HG03558 (cell line): Measurements from ENCODE around the gene LST1.

Experiments
- ATAC-seq: cut with Tn5 transposase; IDR thresholded peaks from one replicate; pipeline ENCODE4 v1.9.1; 2021; ENCODE audit warnings: moderate number of reproducible peaks; ENCODE audit not compliant: unreplicated experiment; ENCODE audit errors: extremely low read depth

The LST1 gene

DNA sequence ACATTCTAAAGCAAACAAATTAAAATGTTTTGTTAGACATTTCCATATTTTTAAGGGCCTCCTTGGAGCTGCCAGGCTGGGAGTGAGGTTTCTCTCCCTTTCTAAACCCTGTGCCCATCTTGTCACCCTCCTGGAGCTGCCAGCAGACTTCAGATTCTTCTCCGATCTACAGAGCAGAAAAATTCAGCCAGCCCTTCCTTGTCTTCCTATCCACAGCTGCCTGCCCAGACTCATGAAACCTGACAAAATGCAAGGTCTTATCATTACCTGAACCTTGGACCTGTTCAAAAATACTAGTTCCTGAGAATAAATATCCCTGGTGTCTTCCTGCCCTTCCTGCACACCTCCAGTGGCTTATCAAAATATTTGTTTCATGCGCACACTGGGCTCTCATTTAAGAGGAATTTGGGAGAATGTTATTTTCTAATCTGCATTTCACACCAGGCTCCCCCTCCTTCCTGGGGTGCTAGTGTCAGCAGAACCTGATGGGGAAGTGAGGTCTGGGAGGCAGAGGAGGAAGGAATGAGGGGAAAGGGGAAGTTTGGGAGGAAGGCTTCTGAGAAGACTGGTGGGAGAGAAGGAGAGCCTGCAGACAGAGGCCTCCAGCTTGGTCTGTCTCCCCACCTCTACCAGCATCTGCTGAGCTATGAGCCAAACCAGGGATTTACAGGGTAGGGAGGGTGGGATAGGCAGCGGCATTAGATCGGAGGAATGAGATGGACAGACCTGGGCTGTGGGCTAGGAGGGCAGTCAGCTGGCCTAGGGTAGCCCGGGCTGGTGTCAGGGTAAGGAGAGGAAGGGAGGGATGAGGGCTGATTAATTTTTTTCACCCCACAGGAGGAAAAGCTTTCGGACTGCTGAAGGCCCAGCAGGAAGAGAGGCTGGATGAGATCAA lies 28.9 kb downstream of the LST1 start, which contains the start of gene AIF1:
AIF1 (plus strand) TSS at position 551 of the 895 bp plus-strand sequence; CDS start at position 647, 96 bp downstream.
- ATAC-seq = no peak

DNA sequence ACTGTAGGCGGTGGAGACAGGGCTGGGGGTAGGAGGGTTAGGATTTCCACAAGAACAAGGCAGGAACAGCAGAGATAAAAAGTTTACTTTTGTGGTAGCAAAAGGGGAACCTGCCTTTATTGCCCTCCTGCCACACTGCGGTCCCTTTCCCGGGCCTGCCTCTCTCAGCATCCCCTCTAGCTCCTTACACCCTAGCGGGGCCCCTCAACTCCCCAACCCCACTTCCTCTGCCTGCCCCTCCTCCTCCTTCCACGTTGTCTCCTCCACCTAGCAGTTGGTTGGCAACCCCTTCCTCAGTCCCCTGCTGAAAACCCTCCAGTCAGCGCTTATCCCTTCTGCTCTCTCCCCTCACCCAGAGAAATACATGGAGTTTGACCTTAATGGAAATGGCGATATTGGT lies 29.7 kb downstream of the LST1 start:
- no peak for ATAC-seq

DNA sequence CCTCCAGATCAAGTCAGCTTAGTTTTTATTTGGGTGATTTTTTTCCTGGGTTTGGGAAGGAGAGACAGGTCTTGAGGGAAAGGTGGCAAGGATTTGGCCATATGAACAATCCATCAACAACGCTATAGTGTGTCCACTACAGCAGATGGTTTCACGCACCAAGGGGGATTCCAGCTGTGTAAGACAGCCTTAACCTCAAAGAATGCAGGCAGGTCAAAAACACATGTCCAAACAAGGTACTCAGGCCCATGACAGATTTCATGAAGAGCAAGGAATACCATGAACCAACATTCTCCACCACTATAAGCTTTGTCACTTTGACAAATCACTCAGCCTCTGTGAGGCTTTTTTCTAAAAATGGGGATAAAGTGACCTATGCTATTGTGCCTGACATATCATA lies 30.9 kb downstream of the LST1 start:
- ATAC-seq = no peak

DNA sequence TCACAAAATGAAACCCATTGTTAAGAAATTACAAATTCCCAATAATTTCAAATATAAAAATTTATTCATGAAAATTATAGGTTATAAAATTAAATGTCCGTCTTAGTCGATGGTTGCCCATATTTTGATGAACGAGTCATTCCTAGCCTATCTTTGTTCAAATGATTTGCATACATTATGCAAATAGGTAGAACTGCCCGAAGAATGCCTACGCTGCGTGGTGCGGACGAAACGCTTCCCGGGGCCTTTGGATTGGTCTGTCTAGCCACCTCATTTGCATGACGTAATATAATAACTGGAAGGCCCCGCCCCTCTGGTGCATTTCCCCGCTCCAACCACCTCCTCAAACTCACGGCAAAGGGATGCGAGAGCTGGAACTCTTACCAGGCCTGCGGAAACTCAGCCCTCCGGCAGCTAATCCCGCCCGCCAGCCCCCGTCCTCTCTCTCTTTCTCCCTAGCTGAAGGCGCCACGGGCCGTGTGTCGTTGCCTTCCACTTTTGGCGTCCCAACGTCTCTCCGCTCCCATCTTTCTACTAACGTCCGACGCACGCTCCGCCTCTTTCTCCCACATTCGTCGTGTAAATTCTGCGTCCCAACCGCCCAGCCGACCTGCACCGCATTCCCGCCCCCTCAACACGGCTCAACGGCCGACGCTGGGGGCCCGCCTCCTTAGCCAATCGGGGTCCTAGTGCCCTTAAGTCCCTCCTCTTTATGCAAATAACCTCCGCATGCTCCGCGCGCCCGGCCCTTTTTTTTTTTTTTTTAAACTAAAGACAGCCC lies 33.9 kb downstream of the LST1 start:
- peak; percentile 68 for ATAC-seq

DNA sequence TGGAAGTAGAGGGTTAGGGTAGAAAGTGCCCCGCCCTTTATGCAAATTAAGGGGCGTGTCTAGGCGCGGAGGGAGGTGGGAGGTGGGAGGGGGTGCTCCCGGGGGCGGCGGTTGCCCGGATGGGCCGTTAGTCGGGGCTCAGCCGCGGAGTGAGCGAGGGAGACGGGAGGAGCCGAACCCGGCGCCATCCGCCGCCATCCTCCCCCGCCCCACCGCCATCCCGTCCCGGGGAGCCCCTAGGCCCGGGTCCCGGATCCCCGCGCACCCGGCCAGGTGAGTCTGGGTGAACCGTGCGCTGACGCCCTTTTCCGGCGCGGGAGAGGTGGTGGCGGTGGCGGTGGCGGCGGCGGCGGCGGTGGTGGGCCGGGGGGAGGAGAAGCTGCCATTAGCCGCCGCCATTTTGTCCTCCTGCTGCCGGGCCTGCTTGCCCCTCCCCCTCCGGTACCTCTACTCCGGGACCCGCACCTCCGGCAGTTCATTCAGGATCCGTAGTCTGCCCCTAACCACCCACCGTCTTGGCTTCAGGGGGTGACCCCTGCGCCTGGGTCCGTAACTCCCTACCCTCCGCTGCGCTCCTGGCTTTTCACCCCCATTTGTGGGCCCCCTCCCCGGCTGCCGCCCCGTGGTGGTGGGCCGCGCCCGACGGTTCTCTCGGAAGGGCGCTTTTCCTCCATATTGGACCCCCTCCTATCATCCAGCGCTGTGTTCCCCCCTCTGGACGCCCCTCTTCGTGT lies 34.7 kb downstream of the LST1 start, which contains the start of gene PRRC2A:
PRRC2A (plus strand) TSS at position 130 of the 734 bp plus-strand sequence. CDS start 2,075 bp downstream, outside the sequence.
- ATAC-seq = peak; percentile 19

DNA sequence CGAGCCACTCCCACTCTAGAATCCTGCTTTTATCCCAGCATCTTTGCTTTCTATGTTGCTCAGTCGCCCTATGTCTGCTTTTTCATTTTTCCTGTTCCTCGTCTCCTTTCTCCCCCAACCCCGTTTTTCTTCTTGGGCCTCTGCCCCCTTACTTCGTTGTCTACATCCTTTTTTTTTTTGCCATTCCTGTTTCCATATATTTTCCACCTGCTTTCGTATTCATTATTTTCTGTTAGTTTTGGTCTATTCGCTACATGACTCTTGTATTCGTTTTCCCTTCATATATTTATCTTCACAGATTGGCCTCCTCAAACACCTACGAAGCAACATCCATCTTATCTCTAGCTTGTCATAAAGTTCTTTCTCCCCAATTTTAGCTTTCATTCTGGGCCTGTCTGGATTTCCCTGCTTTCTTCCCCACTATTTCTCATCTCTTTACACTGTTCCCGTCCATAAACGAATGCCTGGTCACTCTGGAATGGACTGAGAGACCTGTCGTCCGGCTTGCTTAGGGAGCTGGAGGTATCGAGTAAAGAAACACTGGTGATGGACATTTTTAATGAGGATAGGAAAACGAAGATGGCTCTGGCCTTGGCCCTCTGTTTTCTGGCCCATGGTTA lies 35.4 kb downstream of the LST1 start:
- ATAC-seq = no peak

DNA sequence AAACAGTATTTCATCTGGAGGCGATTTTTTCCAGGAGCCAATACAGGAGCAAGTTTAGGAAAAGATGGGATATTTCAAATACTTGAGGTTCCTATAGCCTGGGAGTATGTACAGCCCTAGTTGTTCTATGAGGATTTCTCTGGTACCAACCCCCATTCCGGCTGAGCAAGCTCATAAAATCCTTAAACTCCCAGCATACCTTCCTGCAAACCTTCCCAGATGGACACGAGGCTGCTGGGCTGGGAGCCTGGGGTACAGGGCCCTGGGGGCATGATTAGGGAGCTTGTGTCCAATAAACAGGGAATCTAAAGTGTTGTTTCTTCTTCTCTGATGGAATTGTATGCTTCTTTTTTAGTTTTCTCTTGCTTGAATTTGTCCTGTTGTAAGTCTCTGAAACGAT lies 35.9 kb downstream of the LST1 start:
- no peak for ATAC-seq

DNA sequence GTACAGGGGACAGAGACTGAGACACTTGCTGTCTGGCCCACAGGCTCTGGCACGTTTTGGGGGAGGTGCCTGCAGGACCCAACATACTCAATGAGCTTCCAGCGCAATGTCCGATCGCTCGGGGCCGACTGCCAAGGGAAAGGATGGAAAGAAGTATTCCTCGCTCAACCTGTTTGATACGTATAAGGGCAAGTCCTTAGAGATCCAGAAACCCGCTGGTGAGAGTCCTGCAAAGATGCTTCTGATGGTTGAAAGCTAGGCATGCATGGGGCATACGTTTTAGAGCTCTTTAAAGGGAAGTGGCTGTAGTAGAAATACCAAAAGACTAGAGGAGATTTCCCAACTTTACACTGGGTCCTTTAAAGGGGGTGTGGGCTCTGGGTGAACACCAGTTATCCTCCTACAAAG lies 36.6 kb downstream of the LST1 start:
- no peak for ATAC-seq

DNA sequence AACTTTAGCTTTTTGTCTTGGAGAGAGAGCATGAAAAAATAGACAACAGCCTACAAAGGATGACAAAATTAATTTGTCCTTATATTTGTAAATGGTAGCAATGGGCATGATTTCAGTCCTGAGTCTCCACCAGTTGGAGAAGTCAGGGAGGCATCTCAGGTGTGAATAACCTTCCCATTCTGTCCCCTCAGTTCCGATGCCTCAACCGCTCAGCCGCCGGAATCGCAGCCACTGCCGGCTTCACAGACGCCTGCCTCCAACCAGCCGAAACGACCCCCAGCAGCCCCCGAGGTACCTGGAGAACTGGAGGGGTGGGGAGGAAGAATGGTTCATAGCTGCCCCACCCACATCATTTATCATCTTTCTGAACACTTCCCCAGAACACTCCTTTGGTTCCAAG lies 38.0 kb downstream of the LST1 start:
- no peak for ATAC-seq

DNA sequence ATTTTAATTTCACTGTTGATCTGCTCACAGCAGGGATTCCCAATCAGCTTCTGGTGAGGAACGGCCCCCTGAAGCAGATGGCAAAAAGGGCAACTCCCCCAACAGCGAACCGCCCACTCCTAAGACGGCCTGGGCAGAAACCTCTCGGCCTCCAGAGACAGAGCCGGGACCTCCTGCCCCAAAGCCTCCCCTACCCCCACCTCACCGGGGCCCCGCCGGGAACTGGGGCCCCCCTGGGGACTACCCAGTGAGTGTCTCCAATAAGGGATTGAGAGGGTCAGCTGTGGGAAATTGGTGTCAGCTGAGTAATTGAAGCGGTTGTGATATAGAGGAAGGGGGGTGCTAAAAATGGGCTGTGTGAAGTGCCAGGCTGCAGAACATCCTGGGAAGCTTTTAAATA lies 40.9 kb downstream of the LST1 start:
- ATAC-seq = no peak

DNA sequence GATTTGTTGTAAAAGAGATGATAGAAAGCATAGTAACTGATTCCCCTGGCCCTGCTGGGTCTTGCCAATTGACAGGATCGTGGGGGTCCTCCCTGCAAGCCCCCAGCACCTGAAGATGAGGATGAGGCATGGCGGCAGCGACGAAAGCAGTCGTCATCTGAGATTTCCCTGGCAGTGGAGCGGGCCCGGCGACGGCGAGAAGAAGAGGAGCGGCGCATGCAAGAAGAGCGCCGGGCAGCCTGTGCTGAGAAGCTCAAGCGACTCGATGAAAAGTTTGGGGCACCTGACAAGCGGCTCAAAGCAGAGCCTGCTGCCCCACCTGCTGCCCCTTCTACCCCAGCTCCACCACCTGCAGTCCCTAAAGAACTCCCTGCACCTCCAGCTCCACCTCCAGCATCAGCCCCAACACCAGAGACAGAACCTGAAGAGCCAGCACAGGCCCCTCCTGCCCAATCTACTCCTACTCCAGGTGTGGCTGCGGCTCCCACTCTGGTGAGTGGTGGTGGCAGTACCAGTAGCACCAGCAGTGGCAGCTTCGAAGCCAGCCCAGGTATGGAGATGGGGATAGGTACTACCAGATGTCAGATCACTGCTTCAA lies 41.7 kb downstream of the LST1 start:
- ATAC-seq = no peak

DNA sequence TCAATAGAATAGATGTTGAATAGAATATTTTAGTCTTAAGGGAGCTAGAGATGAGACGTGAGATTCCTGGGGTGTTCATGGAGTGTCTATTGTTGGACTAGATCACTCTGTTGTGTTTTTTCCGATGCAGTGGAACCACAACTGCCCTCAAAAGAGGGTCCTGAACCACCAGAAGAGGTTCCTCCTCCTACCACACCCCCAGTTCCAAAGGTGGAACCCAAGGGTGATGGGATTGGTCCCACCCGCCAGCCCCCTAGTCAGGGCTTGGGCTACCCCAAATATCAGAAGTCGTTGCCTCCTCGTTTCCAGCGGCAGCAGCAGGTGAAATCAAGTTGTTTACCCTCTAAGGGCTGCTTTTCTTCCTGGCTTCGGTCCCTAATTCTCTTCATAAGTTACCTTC lies 42.9 kb downstream of the LST1 start:
- ATAC-seq = no peak

DNA sequence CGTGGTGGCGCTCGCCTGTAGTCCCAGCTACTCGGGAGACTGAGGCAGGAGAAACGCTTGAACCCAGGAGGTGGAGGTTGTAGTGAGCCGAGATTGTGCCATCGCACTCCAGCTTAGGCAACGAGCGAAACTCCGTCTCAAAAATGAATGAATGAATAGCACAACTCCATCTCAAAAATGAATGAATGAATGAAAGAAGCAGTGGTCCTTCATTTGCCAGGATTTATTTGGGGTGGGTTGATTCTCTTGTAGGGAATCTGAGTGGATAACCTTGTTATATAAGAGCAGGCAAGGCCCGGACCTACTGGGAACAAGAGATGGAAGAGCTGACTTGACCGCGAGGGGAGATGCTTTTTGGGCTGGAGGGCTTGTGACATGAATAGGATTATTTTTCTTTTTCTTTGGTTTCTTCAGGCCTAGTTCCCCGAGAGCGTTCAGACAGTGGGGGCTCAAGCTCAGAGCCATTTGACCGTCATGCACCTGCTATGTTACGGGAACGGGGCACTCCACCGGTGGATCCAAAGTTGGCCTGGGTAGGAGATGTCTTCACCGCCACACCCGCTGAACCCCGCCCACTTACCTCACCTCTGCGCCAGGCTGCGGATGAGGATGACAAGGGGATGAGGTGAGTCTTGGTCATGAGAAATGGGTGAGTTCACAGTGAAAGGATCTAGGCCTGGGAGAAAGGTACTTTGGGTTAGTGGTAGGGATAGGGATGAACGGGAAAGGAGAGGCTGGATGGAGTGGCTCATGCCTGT lies 44.3 kb downstream of the LST1 start:
- no peak for ATAC-seq

DNA sequence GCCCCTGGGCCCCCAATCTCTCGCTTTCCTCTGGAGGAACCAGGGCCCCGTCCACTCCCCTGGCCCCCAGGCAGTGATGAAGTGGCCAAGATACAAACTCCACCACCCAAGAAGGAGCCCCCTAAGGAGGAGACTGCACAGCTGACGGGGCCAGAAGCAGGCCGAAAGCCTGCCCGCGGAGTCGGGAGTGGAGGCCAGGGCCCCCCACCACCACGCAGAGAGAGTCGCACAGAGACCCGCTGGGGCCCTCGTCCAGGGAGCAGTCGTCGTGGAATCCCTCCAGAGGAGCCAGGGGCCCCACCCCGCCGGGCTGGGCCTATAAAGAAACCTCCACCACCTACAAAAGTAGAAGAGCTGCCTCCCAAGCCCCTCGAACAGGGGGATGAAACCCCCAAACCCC lies 45.1 kb downstream of the LST1 start:
- ATAC-seq = no peak

DNA sequence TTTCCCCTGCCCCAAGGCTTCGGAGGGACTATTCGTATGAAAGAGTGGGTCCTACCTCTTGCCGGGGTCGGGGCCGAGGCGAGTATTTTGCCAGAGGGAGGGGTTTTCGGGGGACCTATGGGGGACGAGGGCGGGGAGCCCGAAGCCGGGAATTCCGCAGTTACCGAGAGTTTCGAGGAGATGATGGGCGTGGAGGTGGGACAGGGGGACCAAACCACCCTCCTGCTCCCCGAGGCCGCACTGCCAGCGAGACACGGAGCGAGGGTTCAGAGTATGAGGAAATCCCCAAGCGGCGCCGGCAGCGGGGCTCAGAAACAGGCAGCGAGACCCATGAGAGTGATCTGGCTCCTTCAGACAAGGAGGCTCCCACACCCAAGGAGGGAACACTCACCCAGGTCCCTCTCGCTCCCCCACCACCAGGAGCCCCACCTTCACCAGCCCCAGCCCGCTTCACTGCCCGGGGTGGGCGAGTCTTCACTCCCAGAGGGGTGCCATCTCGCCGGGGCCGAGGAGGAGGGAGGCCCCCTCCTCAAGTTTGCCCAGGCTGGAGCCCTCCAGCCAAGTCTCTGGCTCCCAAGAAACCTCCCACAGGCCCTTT lies 45.7 kb downstream of the LST1 start:
- ATAC-seq = no peak

DNA sequence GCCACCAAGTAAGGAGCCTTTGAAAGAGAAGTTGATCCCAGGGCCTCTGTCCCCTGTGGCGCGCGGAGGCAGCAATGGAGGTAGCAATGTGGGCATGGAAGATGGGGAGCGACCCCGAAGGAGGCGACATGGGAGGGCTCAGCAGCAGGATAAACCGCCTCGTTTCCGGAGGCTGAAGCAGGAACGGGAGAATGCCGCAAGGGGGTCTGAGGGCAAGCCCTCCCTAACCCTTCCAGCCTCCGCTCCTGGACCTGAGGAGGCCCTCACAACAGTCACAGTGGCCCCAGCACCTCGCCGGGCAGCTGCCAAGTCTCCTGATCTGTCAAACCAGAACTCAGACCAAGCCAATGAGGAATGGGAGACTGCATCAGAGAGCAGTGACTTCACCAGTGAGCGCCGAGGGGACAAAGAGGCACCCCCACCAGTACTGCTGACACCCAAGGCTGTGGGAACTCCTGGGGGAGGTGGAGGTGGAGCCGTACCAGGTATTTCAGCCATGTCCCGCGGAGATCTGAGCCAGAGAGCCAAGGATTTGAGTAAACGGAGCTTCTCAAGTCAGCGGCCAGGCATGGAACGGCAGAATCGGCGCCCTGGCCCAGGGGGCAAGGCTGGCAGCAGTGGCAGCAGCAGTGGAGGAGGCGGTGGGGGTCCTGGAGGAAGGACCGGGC lies 46.3 kb downstream of the LST1 start:
- no peak for ATAC-seq

DNA sequence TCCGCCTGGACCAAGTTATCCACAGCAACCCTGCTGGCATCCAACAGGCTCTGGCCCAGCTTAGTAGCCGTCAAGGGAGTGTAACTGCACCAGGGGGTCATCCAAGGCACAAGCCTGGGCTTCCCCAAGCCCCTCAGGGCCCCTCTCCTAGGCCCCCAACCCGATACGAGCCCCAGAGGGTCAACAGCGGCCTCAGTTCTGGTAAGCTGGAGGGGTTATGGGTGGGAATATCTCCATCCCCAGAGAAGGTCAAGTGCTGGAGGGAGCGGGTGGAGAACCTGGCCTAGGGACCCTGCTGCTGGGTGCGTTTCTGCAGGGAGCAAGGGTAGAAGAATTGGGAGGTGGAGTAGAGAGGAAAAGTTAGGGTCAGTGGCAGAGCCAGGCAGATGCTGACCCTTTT lies 47.4 kb downstream of the LST1 start:
- ATAC-seq = no peak

DNA sequence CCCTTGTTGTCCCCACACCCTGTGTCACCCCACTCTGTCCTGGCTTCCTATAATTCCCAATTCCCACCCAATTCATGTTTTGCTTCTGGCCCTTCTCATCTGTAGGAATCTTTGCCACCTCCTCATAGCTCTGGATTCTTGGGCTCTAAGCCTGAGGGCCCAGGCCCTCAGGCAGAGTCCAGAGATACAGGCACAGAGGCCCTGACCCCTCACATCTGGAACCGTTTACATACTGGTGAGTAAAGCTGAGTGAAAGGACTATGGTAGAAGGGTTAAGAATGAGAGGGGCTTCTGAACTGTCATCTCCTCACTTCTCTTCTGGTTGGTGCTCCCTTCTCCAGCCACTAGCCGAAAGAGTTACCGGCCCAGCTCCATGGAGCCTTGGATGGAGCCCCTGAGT lies 48.1 kb downstream of the LST1 start:
- no peak for ATAC-seq
